Skeletal muscle satellite cell (primary cell): ENCODE data around the gene ZBTB20.

Source experiments
- H3K27me3 ChIP-seq: 2 replicates; pipeline ENCODE4 v1.7.0; 2013; ENCODE audit warnings: low read length; ENCODE audit not compliant: control insufficient read depth, insufficient read depth
- H3K36me3 ChIP-seq: 2 replicates; pipeline ENCODE4 v1.7.0; 2013; ENCODE audit warnings: mild to moderate bottlenecking, control low read depth, low read length; ENCODE audit not compliant: insufficient read depth
- H3K4me1 ChIP-seq: 2 replicates; pipeline ENCODE4 v1.7.0; 2013; ENCODE audit warnings: low read length; ENCODE audit not compliant: control insufficient read depth, insufficient read depth
- H3K4me2 ChIP-seq: 2 replicates; pipeline ENCODE4 v1.7.0; 2013; ENCODE audit warnings: mild to moderate bottlenecking, low read length
- H3K4me3 ChIP-seq: 2 replicates; pipeline ENCODE4 v1.7.0; 2013; ENCODE audit warnings: low read length
- H3K9ac ChIP-seq: 2 replicates; pipeline ENCODE4 v1.7.0; 2013; ENCODE audit warnings: mild to moderate bottlenecking, low read depth, low read length, moderate library complexity
- H3K9me3 ChIP-seq: replicated peaks from 2 replicates; pipeline ENCODE4 v1.7.0; 2013; ENCODE audit warnings: mild to moderate bottlenecking, control low read depth, low read length

The ZBTB20 gene

DNA sequence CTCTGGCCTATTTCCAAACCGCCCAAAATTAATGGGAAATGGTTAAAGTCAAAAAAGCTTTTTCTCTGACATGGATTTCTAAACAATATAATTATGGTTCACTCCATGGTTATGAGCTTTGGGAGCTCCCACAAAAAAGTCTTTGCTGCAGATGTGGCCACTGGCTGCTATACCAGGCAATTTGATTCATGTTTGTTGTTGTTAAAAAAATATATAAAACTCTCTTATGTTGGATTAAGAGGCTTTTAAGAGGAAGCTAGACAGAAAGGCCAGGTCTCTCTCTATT, 594.6 kb downstream of the ZBTB20 start:
- Histone ChIP-seq H3K9ac (peak overlapping the region; percentile 12), H3K4me1 (peaks cover 19% of the 10 kb centered on the region), H3K4me3 (no peak overlapping the region), H3K27me3 (no peaks in the 10 kb centered on the region), H3K36me3 (no peaks in the 10 kb centered on the region), H3K4me2 (no peak overlapping the region), H3K9me3 (no peaks in the 10 kb centered on the region)

DNA sequence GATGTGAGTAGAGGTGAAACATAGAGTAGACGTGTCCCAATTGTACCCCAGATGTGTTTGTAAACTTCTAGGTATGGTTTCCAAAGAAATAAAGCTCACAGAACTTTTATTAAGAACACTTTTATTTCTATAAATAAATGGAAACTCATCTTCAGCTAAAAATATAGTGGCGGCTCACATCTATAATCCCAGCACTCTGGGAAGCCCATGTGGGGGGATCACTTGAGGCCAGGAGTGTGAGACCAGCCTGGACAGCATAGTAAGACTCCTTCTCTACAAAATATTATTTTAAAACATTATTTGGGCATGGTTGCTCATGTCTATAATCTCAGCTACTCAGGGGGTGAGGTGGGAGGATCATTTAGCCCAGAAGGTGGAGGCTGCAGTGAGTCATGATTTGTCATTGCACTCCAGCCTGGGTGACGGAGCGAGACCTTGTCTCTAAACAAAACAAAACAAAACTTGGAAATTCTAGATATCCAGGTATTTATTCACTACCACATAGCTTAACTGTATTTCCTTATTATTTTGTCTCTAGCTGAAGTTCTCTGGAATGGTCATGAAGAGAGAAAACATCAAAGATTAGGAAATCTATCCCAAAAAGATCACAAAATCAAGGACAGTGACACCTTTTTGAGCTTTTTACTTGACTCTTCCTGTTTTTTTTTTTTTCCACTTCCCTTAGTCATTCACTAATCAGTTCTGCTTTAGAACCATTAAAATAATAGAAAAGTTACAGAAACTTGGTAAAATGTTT, 595.1 kb downstream of the ZBTB20 start:
- H3K9me3 ChIP-seq: no peaks in the 10 kb centered on the region
- H3K27me3 ChIP-seq: no peaks in the 10 kb centered on the region
- no peaks in the 10 kb centered on the region for H3K36me3 ChIP-seq
- H3K9ac ChIP-seq: peak overlapping the region; percentile 12
- peaks cover 18% of the 10 kb centered on the region for H3K4me1 ChIP-seq
- H3K4me3 ChIP-seq: no peak overlapping the region
- peak overlapping the region; percentile 24 for H3K4me2 ChIP-seq

DNA sequence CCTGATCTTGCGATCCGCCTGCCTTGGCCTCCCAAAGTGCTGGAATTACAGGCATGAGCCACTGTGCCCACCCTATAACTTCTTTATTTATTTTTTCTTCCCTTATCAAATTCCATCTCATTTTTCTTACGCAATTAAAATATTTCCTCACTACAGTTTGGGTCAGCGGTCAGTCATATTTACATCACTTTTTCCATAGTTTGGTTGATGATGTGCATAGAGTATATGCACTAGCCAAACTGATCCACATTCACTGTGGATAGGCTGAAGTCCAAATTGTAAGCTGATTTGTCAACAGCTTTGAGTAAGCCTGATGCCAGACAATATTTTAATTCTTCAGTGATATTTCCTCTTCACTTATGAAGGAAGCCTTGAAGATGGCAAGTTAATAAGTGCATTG, 596.9 kb downstream of the ZBTB20 start:
- no peaks in the 10 kb centered on the region for H3K9me3 ChIP-seq
- no peak overlapping the region for H3K4me3 ChIP-seq
- no peak overlapping the region for H3K9ac ChIP-seq
- peaks cover 21% of the 10 kb centered on the region for H3K4me1 ChIP-seq
- no peak overlapping the region for H3K4me2 ChIP-seq
- H3K27me3 ChIP-seq: no peaks in the 10 kb centered on the region
- no peaks in the 10 kb centered on the region for H3K36me3 ChIP-seq

DNA sequence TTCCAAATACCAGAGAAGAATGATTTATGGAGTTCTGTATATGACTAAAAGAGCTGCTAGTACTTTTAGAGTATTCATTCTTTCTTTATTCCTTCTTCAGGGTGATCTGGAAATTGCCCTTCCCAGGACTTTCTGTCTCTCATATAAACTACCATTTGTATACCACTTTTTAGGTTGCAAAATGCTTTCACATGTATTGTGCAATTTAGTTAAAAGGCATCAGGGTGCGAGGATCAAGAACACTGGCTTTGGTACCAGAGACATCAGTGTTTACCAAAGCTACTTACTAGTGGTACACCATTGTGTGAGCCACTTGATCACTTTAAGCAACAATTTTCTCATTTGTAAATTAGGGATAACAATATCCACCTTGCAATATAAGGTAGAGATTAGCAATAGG, 601.9 kb downstream of the ZBTB20 start:
- Histone ChIP-seq H3K4me2 (no peak overlapping the region), H3K9me3 (no peaks in the 10 kb centered on the region), H3K4me1 (peaks cover 10% of the 10 kb centered on the region), H3K36me3 (no peaks in the 10 kb centered on the region), H3K4me3 (no peak overlapping the region), H3K27me3 (no peaks in the 10 kb centered on the region), H3K9ac (no peak overlapping the region)

DNA sequence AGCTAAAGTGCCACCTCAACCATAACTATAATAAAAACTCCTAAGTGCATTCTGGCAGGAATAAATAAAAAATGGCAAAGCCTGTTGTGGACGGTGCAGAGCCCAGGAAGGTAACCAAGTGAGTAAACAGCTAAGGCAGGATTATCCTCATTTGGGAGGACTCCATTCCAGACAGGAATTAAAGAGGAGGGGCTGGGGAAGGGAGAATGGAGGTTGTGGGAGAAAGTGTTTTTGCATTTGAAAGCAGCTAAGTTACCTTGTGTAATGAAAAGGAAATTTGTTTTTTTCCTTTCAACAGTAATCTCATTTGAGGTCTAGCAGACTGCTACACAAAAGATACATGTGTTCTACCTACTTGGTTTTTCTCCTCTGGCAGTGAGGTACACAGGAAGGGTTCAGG, 604.7 kb downstream of the ZBTB20 start:
- peaks cover 10% of the 10 kb centered on the region for H3K4me1 ChIP-seq
- no peaks in the 10 kb centered on the region for H3K36me3 ChIP-seq
- no peak overlapping the region for H3K9ac ChIP-seq
- no peak overlapping the region for H3K4me3 ChIP-seq
- no peaks in the 10 kb centered on the region for H3K9me3 ChIP-seq
- H3K4me2 ChIP-seq: no peak overlapping the region
- H3K27me3 ChIP-seq: no peaks in the 10 kb centered on the region

DNA sequence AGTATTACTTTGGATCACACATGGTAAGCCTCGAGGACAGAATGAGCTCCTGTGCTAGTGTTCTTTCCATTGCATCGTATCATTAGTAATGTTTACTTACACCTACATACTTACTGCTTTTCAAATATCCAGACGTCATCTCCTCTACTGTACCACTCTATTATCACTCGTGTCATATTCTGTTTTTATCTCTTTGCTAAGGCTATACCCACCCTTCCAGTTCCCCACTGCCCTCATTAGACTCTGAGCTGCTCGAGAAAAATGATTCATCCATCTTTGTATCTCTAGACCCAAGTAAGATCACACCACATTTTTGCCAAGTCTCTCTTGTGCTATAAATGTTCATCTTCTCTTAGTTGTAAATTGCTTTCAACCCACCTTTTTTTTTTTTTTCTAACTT, 607.6 kb downstream of the ZBTB20 start:
- no peak overlapping the region for H3K4me3 ChIP-seq
- H3K36me3 ChIP-seq: no peaks in the 10 kb centered on the region
- H3K9me3 ChIP-seq: no peaks in the 10 kb centered on the region
- no peak overlapping the region for H3K4me2 ChIP-seq
- no peaks in the 10 kb centered on the region for H3K27me3 ChIP-seq
- H3K9ac ChIP-seq: no peak overlapping the region
- peaks cover 2% of the 10 kb centered on the region for H3K4me1 ChIP-seq

DNA sequence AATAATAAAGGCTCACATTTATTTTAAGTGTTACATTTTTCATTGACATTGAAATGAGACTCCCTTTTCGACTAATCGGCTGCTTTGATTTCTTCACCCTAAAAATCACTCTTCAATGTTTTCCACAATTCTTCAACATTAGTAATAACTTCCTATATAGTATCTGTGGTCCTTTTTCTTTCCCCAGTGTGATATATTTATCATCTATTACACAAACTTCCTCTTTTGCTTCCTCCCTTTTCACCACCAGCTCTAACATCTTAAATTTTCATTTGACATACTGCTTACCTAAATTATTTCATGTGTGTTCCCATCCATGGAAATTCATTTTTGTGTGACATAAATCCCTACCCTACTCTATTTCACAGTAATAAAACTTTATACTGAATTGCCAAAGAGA, 608.9 kb downstream of the ZBTB20 start:
- Histone ChIP-seq H3K27me3 (no peaks in the 10 kb centered on the region), H3K9ac (no peak overlapping the region), H3K36me3 (no peaks in the 10 kb centered on the region), H3K4me2 (no peak overlapping the region), H3K4me3 (no peak overlapping the region), H3K4me1 (no peaks in the 10 kb centered on the region), H3K9me3 (no peaks in the 10 kb centered on the region)

DNA sequence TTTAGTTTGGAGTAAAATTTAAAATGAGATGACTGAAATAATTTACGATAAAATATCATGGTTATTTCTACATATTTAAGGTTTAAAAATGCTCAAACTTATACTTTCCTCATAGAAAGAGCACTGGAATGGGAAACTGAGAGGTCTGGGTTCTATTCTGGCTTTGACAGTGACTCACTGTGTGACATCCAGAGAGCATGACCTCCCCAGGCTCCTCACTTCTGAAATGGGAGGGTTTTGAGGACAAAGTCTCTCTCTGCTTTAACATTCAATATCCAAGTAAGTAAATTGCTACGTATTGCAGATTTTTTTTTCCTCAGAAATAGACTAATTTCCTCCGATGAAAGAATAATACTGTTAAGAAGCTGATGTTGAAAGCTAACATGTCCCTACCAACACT, 618.6 kb downstream of the ZBTB20 start:
- H3K27me3 ChIP-seq: no peaks in the 10 kb centered on the region
- H3K9ac ChIP-seq: no peak overlapping the region
- H3K4me1 ChIP-seq: no peaks in the 10 kb centered on the region
- no peaks in the 10 kb centered on the region for H3K36me3 ChIP-seq
- H3K4me2 ChIP-seq: no peak overlapping the region
- no peaks in the 10 kb centered on the region for H3K9me3 ChIP-seq
- H3K4me3 ChIP-seq: no peak overlapping the region

DNA sequence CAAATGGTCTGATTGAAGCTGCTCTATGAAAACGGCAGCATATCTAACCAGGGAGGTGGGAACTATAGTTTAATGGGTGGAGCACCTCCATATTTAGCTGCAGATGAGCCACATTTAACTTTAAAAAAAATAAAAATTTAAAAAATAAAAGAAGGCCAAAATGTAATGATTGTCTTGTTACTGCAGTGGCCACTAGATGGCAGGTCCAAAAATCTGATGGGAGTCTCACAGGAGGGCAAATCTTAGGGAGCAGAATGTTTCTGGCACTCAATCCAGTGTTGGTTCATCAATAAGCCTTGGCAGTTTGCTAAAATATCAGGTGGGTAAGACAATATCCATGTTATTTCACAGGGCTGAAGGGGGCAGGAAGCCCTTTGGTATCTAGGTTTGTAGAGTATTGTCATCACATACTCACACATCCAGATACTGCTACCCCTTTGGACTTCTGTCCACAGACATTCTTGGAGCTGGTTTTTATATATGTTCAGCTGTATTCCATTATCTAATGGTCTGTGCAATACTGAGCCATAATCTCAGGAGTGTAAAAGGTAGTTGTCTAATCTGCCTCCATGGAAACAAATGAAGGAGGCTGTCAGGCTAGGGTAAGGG, 619.9 kb downstream of the ZBTB20 start:
- H3K9me3 ChIP-seq: no peaks in the 10 kb centered on the region
- H3K4me1 ChIP-seq: no peaks in the 10 kb centered on the region
- no peaks in the 10 kb centered on the region for H3K36me3 ChIP-seq
- no peak overlapping the region for H3K4me3 ChIP-seq
- no peak overlapping the region for H3K9ac ChIP-seq
- H3K4me2 ChIP-seq: no peak overlapping the region
- no peaks in the 10 kb centered on the region for H3K27me3 ChIP-seq

DNA sequence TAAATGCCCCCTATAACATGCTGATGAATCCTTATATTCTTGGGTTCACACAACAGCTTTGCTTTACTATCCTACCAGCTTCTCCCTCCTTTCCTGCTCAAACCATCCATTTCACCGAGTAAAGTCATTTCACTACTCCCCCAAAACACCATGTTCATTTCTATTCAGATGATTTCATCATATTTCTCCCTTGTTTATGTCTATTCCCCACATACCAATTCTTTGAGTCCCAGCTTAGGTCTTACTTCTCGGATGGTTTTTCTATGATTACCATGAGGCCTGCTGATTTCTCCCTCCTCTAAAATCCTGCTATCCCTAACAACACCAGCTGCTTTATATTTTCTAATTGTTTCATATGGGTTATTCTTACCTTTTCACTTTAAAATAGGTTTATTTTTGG, 621.8 kb downstream of the ZBTB20 start:
- no peak overlapping the region for H3K9ac ChIP-seq
- H3K9me3 ChIP-seq: no peaks in the 10 kb centered on the region
- no peak overlapping the region for H3K4me2 ChIP-seq
- H3K36me3 ChIP-seq: no peaks in the 10 kb centered on the region
- no peak overlapping the region for H3K4me3 ChIP-seq
- H3K27me3 ChIP-seq: no peaks in the 10 kb centered on the region
- H3K4me1 ChIP-seq: no peaks in the 10 kb centered on the region

DNA sequence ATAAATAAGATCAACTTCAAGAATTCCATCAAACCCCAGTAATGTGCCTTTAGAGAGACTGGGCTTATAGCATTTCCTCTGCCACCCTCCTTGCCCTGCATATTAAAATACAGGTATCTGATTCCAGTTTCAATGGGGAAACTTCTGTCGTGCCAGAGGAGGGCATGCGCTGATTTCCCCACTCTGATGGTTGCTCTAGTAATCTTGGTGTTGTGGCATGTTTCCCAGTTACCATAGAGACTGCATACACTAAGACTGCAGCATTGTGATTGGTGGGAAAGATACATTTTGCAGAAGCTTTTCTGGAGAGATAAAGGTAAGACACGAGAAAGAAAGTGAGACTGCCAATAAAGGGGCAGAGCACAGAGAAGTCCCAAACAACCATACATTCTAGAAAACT, 627.7 kb downstream of the ZBTB20 start:
- no peaks in the 10 kb centered on the region for H3K27me3 ChIP-seq
- H3K4me2 ChIP-seq: no peak overlapping the region
- no peaks in the 10 kb centered on the region for H3K4me1 ChIP-seq
- no peak overlapping the region for H3K9ac ChIP-seq
- H3K36me3 ChIP-seq: no peaks in the 10 kb centered on the region
- no peak overlapping the region for H3K4me3 ChIP-seq
- H3K9me3 ChIP-seq: no peaks in the 10 kb centered on the region

DNA sequence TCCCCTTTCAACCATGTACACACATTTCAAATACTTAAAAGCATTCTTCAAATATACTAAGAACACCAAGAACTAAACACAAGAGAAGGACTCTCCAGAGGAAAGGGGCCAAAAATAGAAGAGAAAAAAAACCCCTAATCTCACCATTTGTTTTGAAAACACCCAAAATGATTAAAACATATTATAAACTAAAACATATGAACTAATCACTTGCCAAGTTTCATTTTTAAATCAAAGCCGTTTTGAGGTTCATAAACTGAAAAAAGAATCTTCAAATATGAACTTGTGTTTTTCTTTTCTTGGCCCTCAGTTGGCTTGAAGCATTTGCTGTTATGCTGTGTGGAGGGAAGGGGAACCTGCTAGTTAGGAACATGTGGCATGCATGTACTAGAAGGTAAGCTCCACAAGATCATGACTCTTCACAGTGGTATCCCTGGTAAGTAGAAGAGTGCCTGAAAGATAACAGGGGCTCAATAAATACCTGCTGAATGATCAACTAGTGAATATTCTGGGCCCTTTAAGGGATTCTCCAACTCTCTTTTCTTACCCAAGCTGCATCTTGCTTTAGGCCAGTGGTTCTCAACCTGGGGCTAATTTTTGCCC, 628.8 kb downstream of the ZBTB20 start:
- H3K4me3 ChIP-seq: no peak overlapping the region
- no peaks in the 10 kb centered on the region for H3K4me1 ChIP-seq
- no peak overlapping the region for H3K9ac ChIP-seq
- H3K36me3 ChIP-seq: no peaks in the 10 kb centered on the region
- no peaks in the 10 kb centered on the region for H3K9me3 ChIP-seq
- H3K4me2 ChIP-seq: no peak overlapping the region
- no peaks in the 10 kb centered on the region for H3K27me3 ChIP-seq
